ENCODE results near the gene PODXL.
"Not testable (repeated sequence)": the region's sequence is repeated elsewhere in the genome, so short reads cannot be mapped to it uniquely, and the experiment has no call there.

Gene PODXL

GRCh38 chr7:131533566-131534561, 22.6 kb downstream of the PODXL start:
- DNase-seq, result no peak

GRCh38 chr7:131533151-131533559, 23.3 kb downstream of the PODXL start:
- DNase-seq, result no peak

DNA sequence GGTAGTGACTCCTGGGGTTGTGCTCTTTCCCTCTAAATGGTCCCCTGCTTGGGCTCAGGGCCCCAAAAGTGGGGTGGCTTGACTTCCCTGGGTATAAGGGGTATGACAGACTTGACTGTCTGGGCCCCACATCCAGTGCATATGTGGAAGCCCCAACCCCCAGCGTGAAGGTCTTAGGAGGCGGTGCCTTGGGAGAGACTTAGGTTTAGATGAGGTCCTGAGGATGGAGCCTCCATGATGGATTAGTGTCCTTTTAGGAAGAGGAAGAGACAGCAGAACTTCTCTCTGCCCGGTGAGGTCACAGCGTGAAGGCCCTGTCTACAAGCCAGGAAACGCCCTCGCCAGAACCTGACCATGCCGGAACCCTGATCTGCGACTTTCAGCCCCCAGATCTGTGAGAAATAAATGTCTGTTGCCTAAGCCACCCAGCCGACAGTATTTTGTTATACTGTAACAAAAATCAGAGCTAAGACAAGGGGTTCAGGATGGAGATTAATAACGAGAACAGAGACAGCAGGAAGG, 23.8 kb downstream of the PODXL start:
- DNase-seq, result no peak

GRCh38 chr7:131530137-131530536, 26.3 kb downstream of the PODXL start:
- DNase-seq, result no peak

DNA sequence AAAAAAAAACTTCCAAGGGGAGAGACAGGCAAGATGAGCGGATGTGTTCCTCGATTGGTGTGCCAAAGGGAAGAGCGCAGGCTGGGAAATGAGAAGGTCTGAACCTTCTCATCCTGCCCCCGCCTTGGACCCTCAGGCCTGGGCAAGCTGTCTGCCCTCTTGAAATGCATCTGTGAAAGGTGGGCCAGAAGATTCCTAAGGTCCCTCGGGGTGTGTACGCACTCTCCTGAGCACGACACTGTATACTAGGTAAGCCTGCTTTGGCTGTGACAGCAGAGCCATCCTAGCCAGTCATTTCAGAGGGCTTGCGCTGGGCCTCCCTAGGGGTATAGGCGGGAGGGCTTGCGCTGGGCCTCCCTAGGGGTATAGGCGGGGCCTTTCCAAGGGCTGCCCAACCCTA, 26.8 kb downstream of the PODXL start:
- DNase-seq, result no peak

- no peak for DNase-seq
Measured at GRCh38 chr7:131529179-131529578, 27.2 kb downstream of the PODXL start.

- no peak for DNase-seq
Measured at GRCh38 chr7:131527456-131527855, 29.0 kb downstream of the PODXL start.

DNA sequence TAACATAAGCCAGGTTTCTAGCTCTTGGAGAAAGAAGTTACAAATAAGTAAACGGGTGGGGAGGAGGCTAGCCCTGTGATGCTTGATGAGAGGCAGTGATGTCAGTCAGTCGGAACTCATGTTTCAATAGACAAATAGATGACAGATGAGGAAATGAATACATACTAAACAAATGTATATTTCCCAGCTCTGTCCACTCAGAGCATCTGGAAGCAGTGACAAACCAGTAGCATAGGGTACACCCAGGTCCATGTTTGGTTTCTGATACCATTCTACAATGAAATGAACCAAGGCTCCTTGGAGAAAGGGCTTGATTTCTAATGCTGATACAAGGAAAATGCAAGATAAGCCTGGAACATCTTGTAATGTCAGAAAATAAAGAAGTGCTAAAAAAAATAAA, 30.6 kb downstream of the PODXL start:
- DNase-seq, result no peak

GRCh38 chr7:131524703-131525102, 31.7 kb downstream of the PODXL start:
- no peak for DNase-seq

- DNase-seq, result no peak
Measured at GRCh38 chr7:131524115-131524514, 32.3 kb downstream of the PODXL start.

GRCh38 chr7:131522325-131522930, 34.0 kb downstream of the PODXL start:
- no peak for DNase-seq

DNA sequence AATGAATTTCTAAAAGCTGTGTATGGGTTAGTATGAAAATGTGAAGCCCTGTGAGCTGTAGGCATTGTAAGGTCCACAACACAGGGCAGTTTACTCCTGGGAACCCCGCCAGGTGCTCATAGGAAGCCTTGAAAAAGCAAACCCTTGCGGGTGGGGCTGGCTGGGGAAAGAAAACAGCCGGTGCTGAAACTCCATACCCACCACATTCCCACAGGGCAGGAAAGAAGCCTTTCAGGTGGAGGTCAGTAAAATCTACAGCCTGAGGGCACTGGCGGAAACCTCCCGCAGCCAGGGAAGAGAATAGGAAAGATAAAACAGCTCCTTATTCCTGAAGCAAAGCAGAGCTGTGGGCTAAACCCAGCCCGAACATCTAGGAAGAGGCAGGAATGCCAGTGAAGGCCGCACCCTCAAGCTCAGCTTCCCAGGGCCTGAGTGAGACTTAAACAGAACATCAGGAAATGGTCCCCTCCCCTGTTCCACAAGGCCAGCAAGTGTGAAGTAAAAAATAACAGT, 34.7 kb downstream of the PODXL start:
- DNase-seq, result no peak

DNA sequence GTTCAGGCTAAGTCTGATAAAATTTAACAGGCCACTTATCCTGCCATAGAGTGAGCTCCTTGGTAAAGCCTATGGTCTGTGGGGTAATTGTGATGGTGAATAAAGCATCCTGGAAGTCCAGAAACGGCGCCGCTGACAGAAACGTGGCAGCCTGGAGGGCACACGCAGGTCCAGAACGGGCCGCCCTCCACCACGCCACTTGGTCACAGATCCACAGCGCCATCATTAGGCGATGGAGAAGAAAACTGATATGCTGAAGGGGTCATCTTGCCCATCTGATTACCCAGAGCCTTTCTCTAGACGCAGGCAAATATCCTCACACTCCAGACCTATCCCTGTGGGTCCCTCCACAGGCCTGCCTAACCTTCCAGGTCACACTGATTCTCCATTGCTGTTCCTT, 37.8 kb downstream of the PODXL start:
- DNase-seq, result no peak

DNA sequence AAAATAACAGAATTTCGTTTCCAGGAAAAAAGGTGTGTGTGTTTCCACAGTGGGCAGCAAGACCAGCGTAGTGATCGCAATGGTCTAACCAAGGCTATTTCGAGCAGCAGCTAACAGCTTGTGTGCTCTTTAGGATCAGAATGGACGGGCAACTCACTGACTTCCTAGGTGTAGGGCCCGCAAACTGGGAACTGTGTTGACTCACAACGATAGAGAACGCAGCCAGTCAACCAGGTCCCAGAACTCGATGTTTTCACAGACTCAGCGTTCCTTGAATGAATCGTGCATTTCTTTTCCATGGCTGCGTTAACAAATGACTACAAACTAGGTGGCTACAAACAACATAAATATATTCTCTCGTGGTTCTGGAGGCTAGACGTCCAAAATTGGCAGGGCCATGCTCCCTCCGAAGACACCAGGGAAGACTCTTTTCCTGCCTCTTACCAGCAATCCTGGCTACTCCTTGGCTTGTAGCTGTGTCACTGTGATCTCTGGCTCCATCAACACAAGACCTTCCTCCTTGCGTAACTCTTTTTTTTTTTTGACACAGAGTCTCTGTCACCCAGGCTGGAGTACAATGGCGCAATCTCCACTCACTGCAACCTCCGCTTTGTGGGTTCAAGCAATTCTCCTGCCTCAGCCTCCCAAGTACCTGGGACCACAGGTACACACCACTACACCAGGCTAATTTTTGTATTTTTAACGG, 39.1 kb downstream of the PODXL start:
- DNase-seq, result no peak

- DNase-seq, result not testable (repeated sequence)
Measured at GRCh38 chr7:131515471-131515870, 41.0 kb downstream of the PODXL start.

- peak; percentile 25 for DNase-seq
Measured at GRCh38 chr7:131513245-131514061, 43.0 kb downstream of the PODXL start.

GRCh38 chr7:131511774-131512535, 44.5 kb downstream of the PODXL start:
- no peak for DNase-seq

GRCh38 chr7:131511071-131511470, 45.4 kb downstream of the PODXL start:
- no peak for DNase-seq

DNA sequence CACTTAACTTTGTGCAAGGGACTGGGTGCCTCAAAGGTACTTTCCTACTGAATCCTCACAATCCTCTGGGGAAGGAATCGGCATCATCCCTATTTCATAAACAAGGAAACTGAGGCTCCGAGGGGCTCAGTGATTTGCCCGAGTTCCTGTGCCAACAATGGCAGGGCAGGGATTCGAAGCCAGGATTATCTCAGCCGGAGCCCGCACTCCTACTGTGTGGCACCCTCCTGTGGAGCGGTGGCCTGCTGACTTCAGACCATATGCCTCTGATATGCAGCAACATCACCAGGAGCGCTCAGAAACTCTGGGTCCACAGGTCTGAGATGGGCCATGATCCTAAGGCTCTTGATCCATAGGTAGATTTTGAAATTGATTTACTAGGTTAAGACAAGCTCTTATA, 46.6 kb downstream of the PODXL start:
- no peak for DNase-seq

DNA sequence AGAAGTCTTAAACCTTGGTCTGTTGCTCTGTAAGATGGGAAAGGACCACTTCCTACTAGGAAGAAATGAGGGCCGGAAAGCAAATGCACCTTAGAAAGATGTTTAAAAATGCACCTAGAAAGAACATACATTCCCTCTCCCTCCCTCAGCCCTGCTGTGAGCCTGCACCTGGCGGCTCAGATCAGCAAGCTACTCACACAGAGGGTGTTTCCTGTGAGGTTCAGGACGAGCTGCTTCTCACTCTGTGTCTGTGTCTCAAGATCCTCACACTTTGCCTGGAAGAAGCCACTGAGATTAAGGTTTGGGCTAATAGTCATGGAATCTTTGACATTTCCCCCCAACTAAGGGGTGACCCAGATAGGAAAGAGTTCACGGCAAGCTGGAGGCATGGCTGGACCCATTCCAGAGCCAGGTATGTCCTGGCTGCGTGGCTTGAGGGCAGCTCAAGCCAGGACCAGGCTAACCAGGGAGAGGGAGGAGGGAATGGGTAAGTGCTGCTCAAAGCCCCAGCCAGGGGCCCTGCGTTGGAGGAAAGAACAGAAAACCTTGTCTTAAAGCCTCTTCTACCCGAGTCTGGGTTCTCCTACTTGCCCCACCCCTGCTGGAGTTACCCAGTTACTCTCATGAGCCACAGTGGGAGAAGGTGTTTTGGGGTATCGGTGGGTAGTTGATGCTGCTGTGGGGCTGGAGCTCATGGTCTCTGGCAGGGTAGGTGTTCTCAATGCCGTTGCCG, 47.5 kb downstream of the PODXL start:
- DNase-seq, result no peak

Data from NCI-H446 treated with DMSO at 0.1 percent for 48 hours (cell line).